Natural killer cell treated with Interleukin-12 subunit alpha and Interleukin-12 subunit beta and Interleukin-15 and Interleukin-18, amount 100 ng/mL, for 72 hours (primary cell): ENCODE measurements around the gene TRPM2. TPM values are rescaled to one million over a fixed set of nuclear protein-coding genes. Genes with fewer than 3 reads are reported as not detected.
"Not testable (repeated sequence)": the region's sequence is repeated elsewhere in the genome, so short reads cannot be mapped to it uniquely, and the experiment has no call there.

Experiments used
- ATAC-seq, 2 donors: fragments of 150-1000 bp; cut with Tn5 transposase in 1 of 2; sonication (Bioruptor Pico), chemical (Tn5 transposase) in 1 of 2; 2 replicates each; pipeline ENCODE4 v1.10.0; 2021
- DNase-seq: peaks from one replicate; pipeline ENCODE4 v3.0.0; 2022; ENCODE audit warnings: low spot score
- H3K27ac Mint-ChIP-seq, 2 donors: 1 replicate in 1 of 2; 2 replicates in 1 of 2; pipeline ENCODE4 v1.8.0; 2022; ENCODE audit warnings: mixed read lengths in 2 of 2, mild to moderate bottlenecking in 1 of 2, moderate library complexity in 1 of 2
- H3K27me3 Mint-ChIP-seq, 2 donors: 1 replicate in 1 of 2; 2 replicates in 1 of 2; pipeline ENCODE4 v1.8.0; 2022; ENCODE audit warnings: mixed read lengths in 2 of 2
- H3K36me3 Mint-ChIP-seq: one replicate; pipeline ENCODE4 v1.8.0; 2022; ENCODE audit warnings: mixed read lengths
- H3K4me1 Mint-ChIP-seq, 2 donors: 1 replicate in 1 of 2; 2 replicates in 1 of 2; pipeline ENCODE4 v1.8.0; 2022; ENCODE audit warnings: low read depth in 2 of 2, mixed read lengths in 2 of 2, mild to moderate bottlenecking in 1 of 2
- H3K4me3 Mint-ChIP-seq: one replicate; pipeline ENCODE4 v1.8.0; 2022; ENCODE audit warnings: mixed read lengths
- H3K9me3 Mint-ChIP-seq: 2 replicates; pipeline ENCODE4 v1.8.0; 2022; ENCODE audit warnings: mixed read lengths
- total RNA-seq, 2 donors: library from RNA; stranded (reverse); gene quantifications; one replicate each; pipeline ENCODE4 v1.2.3, GENCODE V29; 2022

TRPM2 gene
- total RNA-seq, 2 donors from 2014 or later, result 14.7 to 15.8 TPM

DNA sequence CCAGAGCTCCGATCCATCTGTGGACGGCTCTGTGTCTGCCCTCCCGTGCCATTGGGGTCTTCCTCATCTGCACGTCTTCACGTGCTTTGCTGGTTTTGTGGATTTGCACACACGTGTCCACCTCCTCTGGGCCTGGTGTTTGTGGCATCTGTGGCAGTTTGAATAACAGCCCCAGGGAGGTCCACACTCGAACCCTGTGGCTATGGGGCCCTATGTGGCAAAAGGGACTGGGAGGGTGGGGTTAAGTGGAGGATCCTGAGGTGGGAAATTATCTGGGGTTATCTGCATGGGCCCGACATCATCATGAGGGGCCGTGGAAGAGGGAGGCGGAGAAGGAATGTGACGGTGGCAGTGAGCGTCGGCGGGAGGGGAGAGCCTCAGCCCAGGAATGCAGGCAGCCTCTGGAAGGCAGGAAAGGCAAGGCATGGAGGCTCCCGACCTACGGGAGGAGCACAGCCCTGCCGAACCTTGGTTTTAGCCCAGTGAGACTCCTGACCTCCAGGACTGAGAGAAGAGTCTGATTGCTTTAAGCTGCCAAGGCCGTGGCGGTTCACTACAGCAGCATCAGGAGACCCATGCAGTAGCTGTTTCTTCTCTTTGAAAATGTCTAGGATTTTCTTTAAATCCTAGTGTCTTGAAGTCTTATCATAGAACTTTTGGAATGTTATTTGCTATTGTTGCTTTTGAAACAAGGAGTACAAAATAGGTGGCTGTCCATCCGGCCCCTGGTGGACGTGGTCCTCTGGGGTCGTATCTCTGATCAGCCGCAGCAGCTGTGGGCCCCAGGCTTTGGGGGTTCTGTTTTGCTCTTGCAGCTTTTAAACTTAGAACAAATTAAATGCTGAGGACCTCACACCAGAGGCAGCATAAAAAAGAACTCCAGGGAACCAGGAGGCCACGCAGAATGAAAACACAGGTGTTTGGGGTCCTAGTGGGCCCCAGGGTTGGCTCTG lies 61.9 kb downstream of the TRPM2 start:
- Mint-ChIP-seq H3K4me3 (no peak overlapping the region), H3K27me3 (no peaks in the 10 kb centered on the region), H3K36me3 (peaks cover 13% of the 10 kb centered on the region), H3K4me1 (peaks cover 11 to 13% of the 10 kb centered on the region in 2 donors), H3K27ac (no peak overlapping the region), H3K9me3 (peaks cover 7% of the 10 kb centered on the region)
- DNase-seq (no peak), ATAC-seq (no peak)

DNA sequence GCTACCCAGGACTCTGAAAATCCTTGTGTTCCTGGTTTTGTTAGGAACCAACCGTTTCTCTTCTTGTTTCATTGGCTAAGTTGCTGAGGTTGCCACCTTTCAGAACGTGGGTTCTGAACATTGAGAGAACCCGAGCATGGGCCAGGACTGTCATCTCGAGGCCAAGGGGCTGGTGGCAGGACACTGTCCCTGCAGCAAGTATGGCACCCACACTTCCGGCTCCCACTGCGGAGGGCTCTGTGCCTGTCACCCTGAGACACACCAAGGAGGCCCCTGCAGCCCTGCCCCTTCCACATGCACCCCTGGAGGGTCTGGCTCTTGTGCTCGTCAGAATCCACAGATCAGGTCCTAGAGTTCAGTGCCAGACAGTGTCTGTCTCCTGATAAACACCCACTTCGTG lies 62.8 kb downstream of the TRPM2 start:
- DNase-seq, result no peak
- H3K36me3 Mint-ChIP-seq, result peaks cover 13% of the 10 kb centered on the region
- peaks cover 7% of the 10 kb centered on the region for H3K9me3 Mint-ChIP-seq
- no peak for ATAC-seq
- H3K4me3 Mint-ChIP-seq, result no peak overlapping the region
- no peaks in the 10 kb centered on the region for H3K27me3 Mint-ChIP-seq
- H3K27ac Mint-ChIP-seq, result no peak overlapping the region
- peaks cover 11 to 13% of the 10 kb centered on the region in 2 donors for H3K4me1 Mint-ChIP-seq

DNA sequence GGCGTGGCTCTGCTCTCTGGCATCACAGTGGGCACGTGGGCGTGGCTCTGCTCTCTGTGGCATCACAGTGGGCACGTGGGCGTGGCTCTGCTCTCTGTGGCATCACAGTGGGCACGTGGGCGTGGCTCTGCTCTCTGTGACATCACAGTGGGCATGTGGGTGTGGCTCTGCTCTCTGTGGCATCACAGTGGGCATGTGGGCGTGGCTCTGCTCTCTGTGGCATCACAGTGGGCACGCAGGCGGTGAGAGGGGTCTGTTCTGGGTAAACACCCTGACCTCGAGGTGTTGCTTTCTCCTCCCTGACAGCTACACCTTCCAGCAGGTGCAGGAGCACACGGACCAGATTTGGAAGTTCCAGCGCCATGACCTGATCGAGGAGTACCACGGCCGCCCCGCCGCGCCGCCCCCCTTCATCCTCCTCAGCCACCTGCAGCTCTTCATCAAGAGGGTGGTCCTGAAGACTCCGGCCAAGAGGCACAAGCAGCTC lies 64.2 kb downstream of the TRPM2 start:
- DNase-seq, H3K27me3 Mint-ChIP-seq, H3K27ac Mint-ChIP-seq, ATAC-seq, H3K4me1 Mint-ChIP-seq, H3K9me3 Mint-ChIP-seq, H3K36me3 Mint-ChIP-seq, H3K4me3 Mint-ChIP-seq: not testable (repeated sequence)

DNA sequence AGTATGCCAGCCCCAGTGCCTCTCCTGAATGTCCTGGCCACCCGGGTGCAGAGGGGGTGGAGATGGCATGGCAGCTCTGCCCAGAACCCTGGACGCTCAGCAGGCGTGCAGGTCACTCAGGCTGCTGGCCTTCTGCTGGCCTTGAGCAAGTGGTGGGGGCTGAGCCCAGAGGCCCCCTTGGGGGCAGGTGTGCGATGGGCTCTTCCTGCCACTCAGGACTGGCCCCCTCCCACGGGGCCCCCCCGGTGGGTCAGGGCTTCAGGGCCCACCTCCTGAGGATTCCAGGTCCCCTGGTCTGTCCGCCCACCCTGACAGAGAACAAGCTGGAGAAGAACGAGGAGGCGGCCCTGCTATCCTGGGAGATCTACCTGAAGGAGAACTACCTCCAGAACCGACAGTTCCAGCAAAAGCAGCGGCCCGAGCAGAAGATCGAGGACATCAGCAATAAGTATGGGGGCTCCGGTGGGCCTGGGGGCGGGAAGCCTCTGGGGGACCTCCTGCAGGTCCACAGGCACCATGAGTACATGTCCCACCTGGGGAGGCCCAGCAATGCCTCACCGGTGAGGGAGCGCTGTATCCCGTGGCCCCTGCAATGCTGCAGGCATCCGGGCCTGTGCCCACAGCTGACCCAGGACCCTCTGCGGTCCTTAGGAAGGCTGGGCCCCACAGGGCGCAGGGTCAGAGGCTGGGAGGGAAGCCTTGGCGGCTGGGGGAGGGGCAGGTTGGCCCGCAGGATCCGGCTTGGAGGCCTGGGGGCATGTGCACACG lies 64.9 kb downstream of the TRPM2 start:
- Mint-ChIP-seq H3K27ac (no peak overlapping the region), H3K27me3 (no peaks in the 10 kb centered on the region), H3K36me3 (peaks cover 7% of the 10 kb centered on the region), H3K4me3 (no peak overlapping the region), H3K9me3 (peaks cover 7% of the 10 kb centered on the region), H3K4me1 (peaks cover 7 to 9% of the 10 kb centered on the region in 2 donors)
- ATAC-seq, result no peak
- no peak for DNase-seq

DNA sequence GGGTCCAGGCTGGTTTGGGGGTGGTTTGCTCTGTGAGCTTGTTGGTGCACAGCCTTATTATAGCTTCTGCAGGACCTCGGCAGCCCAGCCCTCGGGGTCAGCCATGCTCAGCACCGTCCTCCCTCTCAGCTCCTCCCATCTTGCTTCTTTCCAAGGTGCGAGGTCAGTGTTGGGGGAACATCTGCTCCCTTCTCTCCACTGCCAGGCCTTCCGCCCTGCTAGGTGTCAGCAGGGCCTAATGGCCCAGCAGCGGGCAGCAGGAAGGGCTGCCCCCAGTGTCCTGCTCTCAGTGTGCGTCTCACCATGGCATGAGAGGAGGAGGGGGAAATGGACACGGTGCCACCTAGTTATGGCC lies 65.4 kb downstream of the TRPM2 start:
- H3K36me3 Mint-ChIP-seq, result peaks cover 7% of the 10 kb centered on the region
- H3K4me3 Mint-ChIP-seq, result no peak overlapping the region
- no peaks in the 10 kb centered on the region for H3K27me3 Mint-ChIP-seq
- ATAC-seq (no peak), DNase-seq (no peak)
- no peak overlapping the region for H3K27ac Mint-ChIP-seq
- H3K9me3 Mint-ChIP-seq, result peaks cover 7% of the 10 kb centered on the region
- H3K4me1 Mint-ChIP-seq, result peaks cover 7 to 9% of the 10 kb centered on the region in 2 donors

DNA sequence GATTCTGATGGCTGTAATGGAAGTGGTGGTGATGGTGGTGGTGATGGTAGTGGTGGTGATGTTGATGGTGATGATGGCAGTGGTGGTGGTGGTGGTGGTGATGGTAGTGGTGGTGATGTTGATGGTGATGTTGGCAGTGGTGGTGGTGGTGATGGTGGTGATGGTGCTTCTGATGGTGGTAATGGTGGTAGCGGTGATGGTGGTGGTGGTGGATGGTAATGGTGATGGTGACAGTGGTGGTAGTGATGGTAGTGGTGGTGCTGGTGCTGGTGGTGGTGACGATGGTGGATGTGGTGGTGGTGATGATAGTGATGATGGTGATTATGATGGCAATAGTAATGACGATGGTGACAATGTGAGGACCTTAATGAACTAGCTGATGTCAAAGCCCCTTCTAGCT lies 66.3 kb downstream of the TRPM2 start:
- no peak overlapping the region for H3K4me3 Mint-ChIP-seq
- peaks cover 7% of the 10 kb centered on the region for H3K36me3 Mint-ChIP-seq

DNA sequence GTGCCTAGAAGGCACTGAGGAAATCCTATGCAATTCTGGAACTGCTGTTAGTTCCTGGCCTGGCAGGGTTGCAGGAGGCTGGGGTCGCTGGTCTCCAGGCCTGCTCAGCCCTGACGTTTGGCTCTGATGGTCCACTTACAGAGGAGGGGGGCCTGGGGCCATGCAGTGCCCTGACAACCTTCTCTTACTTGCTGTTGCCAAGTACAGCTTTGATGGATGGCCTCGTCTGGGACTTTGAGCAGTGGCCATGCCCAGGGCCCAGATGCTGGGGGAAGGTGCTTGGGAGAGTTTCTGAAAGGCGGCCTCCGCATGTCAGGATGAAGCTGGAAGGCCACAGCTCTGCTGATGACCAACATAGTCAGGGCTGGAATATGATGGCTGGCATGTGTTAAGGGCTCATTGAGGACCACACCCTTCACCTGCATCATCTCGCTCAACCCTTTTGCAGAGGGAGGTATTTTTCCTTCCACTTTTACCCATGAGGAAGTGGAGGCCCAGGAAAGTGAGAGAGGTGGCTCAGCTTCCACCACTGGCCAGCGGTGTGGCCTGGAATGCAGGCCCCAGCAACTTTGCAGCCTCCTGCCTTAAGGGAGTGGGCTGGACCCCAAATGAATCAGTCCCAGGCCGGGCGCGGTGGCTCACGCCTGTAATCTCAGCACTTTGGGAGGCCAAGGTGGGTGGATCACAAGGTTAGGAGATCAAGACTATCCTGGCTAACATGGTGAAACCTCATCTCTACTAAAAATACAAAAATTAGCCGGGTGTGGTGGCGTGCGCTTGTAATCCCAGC lies 67.2 kb downstream of the TRPM2 start:
- H3K4me3 Mint-ChIP-seq, result no peak overlapping the region
- H3K27me3 Mint-ChIP-seq, result no peaks in the 10 kb centered on the region
- DNase-seq (no peak), ATAC-seq (no peak)
- H3K9me3 Mint-ChIP-seq, result peaks cover 7% of the 10 kb centered on the region
- H3K4me1 Mint-ChIP-seq, result peaks cover 7 to 9% of the 10 kb centered on the region in 2 donors
- H3K36me3 Mint-ChIP-seq, result peaks cover 7% of the 10 kb centered on the region
- H3K27ac Mint-ChIP-seq, result no peak overlapping the region

More for the DNA sequence above, 66.3 kb downstream of the TRPM2 start:
- Mint-ChIP-seq H3K4me1 (peaks cover 7 to 9% of the 10 kb centered on the region in 2 donors), H3K27me3 (no peaks in the 10 kb centered on the region), H3K27ac (no peak overlapping the region), H3K9me3 (peaks cover 7% of the 10 kb centered on the region)
- no peak for ATAC-seq
- no peak for DNase-seq

DNA sequence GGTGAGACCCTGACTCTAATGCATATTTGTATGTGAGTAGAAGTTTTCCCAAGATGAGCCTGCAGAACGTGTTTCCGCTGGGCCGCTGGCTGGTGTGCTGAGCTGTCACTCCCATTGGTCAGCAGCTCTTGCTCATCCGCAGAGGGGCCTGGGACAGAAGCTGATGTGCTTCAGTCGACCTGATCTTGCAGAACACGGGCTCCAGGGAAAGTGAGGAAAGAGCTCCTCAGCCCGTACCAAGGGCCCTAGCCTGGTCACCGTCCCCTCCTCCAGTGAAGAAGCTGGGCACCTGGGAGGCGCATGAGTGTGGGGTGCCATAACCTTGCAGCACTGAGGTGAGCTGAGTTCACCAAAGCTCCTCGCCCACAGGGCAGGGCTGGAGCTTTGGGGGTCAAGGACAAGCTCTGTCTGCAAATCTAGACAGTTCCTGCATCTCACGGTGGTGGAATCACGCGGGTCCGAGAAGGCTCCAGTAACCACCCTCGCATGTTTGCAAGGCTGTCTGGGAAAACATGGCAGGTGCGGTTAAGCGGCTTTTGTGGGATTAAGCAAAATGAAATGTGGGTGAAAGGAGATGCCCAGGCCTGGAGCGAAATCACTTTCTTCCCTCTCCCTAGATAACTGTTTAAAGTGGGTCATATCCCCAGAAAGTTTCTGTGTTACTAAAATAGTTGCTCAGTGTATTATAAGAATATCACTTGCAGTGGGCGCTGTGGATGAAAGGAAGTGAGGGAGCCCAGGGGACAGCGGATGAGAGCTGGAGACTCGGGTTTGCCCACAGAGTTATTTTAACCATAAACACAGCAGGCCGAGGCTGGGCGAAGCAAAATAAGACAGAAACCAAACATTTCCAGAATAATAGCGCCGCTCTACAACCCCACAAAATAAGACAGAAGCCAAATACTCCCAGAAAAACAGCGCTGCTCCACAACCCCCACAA lies 68.8 kb downstream of the TRPM2 start:
- DNase-seq, result peak; percentile 34
- ATAC-seq, result no peak
- H3K27me3 Mint-ChIP-seq, result no peaks in the 10 kb centered on the region

DNA sequence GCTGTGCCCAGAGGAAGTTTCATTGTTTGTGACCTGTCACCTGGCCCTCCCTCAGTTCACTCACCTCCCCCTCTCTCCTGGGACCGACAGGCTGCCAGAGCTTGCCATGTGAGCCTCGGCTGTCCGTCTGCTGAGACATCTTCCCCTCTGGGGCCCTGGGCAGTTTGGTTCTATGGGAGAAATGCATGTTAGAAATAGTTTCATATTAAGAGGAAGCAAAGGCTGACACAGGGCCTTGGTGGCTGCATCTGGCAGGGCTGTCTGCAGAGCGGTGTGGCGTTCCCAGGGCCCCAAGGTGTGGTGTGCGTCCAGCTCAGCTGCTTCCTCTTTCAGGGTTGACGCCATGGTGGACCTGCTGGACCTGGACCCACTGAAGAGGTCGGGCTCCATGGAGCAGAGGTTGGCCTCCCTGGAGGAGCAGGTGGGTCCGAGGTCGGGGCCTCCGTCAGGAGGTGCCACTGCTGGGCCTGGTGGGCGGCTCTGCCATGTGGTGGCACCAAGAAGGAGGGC lies 69.9 kb downstream of the TRPM2 start:
- peaks cover 9 to 12% of the 10 kb centered on the region in 2 donors for H3K4me1 Mint-ChIP-seq
- H3K9me3 Mint-ChIP-seq, result peaks cover 7% of the 10 kb centered on the region
- ATAC-seq, result no peak
- H3K27me3 Mint-ChIP-seq, result no peaks in the 10 kb centered on the region
- no peak overlapping the region for H3K4me3 Mint-ChIP-seq
- DNase-seq, result no peak
- peaks cover 7% of the 10 kb centered on the region for H3K36me3 Mint-ChIP-seq
- no peak overlapping the region for H3K27ac Mint-ChIP-seq

More for the DNA sequence above, 68.8 kb downstream of the TRPM2 start:
- H3K9me3 Mint-ChIP-seq, result peaks cover 7% of the 10 kb centered on the region
- H3K36me3 Mint-ChIP-seq, result peaks cover 7% of the 10 kb centered on the region
- H3K27ac Mint-ChIP-seq, result no peak overlapping the region
- H3K4me3 Mint-ChIP-seq, result no peak overlapping the region
- peaks cover 7 to 9% of the 10 kb centered on the region in 2 donors for H3K4me1 Mint-ChIP-seq

DNA sequence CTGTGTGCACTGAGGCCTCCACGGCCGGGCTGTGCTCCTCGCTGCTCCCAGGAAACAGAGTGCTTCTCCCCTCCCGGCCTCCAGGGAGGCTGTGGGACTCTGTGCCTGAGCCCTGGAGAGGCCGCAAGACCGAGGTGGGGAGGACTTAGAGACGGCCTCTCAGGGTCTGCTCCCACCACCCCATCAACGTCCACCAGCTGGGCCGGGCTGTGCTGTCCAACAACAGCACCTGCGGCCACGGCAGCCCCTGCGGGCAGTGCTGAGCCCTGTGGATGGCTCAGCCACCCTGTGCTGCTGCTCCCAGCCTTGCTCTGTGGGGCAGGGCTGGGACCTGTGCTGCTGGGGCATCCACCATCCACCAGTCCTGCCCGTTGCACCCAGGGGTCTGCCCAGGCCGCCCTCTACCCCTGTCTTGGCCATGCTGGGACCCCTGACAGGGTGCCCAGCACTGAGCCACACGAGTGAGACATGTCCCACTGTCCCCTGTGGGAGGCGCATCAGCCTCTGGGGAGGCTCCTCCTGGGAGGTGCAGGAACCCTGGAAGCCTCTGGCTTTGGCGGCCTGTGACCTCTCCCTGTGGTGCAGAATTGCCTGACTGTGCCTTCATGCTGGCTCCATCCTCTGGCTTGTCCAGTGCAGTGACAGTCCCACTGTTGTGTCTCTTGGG lies 70.7 kb downstream of the TRPM2 start:
- H3K27ac Mint-ChIP-seq, result no peak overlapping the region
- H3K27me3 Mint-ChIP-seq, result no peaks in the 10 kb centered on the region
- peak; percentile 35 for DNase-seq
- H3K4me1 Mint-ChIP-seq, result peaks cover 9 to 12% of the 10 kb centered on the region in 2 donors
- H3K4me3 Mint-ChIP-seq, result no peak overlapping the region
- no peak for ATAC-seq
- peaks cover 7% of the 10 kb centered on the region for H3K9me3 Mint-ChIP-seq
- peaks cover 7% of the 10 kb centered on the region for H3K36me3 Mint-ChIP-seq

DNA sequence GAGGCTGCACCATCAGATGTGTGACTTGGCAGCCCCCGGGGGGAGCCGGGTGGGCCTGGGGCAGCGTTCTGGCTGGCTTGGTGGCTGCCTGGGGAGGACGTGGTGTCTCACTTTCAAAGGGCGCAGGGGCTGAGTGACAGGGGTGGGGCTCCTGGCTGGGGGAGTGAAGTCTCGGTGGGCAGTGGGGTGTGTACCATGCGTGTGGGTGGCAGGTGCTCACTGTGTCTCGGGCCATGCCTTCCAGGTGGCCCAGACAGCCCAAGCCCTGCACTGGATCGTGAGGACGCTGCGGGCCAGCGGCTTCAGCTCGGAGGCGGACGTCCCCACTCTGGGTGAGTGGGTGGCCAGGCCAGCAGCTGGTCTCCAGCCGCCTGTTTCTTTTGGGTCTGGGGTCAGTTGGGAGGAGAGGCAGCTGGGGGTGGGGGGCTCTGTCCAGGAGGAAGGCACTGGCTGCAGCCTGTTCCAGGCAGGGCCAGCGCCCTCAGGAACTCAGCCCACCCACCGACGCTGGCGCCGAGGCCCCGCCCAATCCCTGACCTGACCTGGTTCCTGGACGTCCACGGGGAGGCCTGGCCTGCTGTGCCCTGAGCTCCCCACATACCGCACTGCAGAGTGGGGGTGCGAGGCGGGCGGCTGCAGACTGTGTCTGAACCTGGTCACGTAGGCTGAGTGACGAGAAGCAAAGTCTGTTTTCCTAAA lies 71.3 kb downstream of the TRPM2 start:
- no peak for ATAC-seq
- no peak overlapping the region for H3K4me3 Mint-ChIP-seq
- peak; percentile 53 for DNase-seq
- peaks cover 2 to 6% of the 10 kb centered on the region in 2 donors for H3K4me1 Mint-ChIP-seq
- no peak overlapping the region for H3K27ac Mint-ChIP-seq
- no peaks in the 10 kb centered on the region for H3K27me3 Mint-ChIP-seq
- H3K9me3 Mint-ChIP-seq, result peaks cover 1% of the 10 kb centered on the region
- H3K36me3 Mint-ChIP-seq, result peaks cover under 1% of the 10 kb centered on the region
